NCI-H82 treated with DMSO at 0.1 percent for 48 hours (cell line): ENCODE measurements around the gene GPAT3.
"Not testable (repeated sequence)": the region's sequence is repeated elsewhere in the genome, so short reads cannot be mapped to it uniquely, and the experiment has no call there.

ENCODE experiments used
- DNase-seq: peaks from one replicate; lab custom pipeline; 2025; ENCODE audit not compliant: unreplicated experiment; lab: John Stamatoyannopoulos, UW

Gene GPAT3

DNA sequence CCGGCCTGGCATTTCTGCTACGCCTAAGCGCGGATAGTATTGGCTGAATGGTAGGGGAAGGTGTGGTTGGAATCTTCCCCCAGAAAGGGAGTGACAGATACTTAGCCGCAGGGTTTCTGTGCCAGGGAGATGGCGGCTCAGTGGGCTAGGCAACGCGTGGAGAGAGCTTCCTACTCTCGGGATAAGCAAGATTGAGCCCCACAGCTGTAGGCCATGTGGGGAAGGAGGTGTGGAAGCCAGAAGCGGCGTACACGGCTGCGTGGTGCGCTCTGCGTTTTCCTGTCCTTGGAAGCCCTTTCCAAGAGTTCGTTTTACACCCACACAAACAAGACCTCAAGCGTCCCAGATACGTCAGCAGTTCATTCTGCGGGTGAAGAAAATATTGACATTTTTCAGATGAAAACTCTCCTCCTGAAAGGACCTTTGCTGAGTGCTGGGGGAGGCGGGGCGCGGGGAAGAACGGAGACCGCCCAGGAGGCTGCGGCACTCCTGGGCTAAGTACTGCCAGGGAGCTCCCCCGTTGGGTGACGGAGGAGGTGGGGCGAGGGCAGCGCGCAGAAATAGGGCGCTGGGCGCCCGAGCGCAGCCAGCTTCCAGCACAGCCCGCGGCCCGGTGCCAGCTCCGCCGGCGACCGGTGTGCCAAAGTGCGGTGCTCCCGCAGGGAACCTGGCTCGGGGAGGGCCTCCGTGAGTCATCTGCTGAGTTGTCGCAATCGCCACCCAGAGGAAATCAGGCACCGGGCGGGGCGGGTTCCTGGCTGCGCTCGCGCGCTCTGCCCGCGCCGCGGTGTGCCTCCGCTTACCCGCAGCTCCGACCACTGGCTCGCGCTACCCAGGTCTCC lies at the start of gene GPAT3:
TSS of gene GPAT3 (plus strand) at position 589 of the 842 bp plus-strand sequence. CDS start 515 bp downstream, outside the sequence.
- DNase-seq, result no peak

DNA sequence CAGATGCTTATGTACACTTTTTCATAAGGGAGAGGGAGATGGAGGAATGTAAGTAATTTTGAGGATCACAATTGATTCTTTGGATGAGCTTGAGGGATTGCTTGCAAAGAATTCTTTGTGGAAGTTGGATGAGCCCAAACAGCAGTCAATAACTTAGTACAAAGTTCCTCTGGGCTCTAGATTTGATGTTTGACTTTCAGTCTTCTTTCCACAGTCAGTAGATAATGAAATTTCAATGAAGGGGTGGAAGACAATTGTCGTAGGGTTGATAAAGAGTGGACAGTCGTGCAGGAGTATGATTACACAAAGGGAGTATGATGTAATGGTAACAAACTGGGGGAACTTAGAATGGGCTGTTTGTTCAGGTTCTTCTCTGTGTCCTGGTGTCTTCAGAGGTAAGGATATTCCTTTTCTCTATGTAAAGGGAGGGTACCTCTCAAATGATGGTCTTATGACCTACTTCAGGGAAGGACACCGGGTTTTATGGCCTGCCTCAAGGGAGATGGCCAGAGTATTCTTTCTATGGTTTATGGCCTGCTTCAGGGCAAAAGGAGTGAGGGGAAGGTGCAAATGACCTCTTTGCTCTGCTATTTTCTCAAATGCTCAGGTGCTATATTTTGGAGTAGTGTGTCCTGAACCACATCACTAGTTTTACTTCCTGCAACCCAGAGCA lies 49.3 kb upstream of the GPAT3 start:
- no peak for DNase-seq

DNA sequence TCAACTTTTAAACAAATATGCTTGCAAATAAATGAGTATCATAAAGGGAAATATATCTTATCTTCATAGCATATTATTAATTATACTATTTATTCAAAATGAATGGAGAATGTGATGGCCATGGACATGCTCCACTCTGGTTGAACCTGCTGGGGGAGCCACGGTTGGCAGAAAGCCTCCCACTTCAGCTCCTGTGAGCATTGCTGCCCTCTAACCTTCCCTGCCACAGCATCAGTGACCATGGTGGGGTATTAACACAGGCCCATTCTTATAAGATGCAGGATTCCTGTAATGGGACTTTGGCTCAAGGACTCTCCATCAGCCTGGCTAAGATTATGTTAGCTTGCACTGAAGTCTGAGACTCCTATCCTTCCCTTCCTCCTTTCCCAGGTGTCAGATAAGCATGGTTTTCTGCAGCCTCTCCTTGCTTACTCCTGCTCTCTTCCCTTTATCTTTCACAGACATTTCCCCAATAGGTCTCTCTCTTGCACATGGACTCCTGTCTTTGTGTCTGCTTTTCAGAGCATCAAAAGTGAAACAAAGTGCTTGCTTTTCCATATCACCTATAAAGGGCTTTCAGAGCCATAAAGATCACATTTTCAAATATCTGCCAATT lies 46.1 kb upstream of the GPAT3 start:
- no peak for DNase-seq

DNA sequence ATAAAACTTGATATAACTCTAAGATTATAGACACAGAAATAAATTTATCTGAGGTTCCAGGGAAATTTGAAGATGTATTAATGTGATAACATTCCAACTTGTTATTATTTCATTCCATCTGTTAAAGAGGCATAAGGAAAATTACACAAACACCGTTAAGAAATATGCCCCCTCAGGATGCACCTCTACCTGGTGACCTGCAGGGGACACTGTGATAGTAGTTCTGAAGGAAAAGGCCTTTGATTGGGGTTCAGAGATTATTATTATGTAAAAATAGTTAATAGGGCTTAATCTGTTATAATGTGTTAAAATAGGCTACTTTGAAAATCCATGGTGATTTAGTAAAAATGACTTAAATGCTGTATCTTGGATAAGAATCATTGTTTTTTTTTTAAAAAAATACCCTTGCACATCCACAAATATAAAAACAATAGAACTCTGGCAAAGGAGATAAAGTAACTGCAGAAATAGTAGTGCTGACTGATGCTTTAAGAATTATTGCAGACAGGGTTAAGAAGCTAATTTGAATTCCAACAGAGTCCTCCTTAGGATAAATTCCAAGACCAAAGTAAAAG lies 44.9 kb upstream of the GPAT3 start:
- DNase-seq, result no peak

DNA sequence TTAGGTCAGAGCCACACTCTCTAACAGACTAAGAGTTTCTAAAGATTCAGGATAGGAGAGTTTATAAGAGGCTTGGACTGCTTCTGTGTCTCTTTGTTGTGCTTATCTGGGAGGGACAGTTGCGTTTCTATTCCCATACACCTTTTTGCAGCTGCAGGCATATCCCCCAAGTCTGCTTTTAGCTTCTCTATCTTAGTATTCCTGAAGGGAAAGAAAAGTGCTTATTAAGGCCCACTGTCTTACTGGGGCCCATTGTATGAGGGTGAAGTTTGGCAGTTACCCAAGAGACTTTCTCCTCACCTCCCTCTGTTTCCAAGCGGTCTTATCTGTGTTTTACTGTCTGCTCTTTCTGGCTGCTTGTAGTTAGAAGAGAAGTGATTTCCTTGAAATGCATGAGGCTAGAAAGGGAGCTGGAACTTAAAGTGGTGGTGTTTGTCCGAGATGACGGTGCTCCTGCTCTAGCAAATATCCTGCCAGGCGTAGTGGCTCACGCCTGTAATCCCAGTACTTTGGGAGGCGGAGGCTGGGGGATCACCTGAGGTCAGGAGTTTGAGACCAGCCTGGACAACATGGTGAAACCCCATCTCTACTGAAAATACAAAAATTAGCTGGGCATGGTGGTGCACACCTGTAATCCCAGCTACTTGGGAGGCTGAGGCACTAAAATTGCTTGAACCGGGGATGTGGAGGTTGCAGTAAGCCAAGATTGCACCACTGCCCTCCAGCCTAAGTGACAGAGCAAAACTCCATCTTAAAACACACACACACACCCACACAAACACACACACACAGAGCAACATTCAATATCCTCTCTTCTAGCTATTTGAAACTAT lies 39.6 kb upstream of the GPAT3 start:
- not testable (repeated sequence) for DNase-seq

DNA sequence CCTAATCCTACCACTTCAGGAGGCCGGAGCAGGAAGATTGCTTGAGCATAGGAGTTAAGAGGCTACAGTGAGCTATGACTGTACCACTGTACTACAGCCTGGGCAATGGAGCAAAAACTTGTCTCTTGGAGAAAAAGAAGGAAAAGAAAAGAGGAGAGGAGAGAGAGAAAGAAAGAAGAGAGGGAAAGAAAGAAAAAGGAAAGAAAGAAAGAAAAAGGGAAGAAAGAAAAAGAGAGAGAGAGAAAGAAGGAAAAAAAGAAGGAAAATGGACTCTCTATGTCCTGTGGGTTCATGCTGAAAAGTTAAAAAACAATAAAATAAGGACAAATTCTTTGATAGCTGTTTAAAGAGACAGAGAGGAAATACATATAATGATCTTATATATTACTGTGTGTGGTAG lies 37.7 kb upstream of the GPAT3 start:
- DNase-seq, result no peak

DNA sequence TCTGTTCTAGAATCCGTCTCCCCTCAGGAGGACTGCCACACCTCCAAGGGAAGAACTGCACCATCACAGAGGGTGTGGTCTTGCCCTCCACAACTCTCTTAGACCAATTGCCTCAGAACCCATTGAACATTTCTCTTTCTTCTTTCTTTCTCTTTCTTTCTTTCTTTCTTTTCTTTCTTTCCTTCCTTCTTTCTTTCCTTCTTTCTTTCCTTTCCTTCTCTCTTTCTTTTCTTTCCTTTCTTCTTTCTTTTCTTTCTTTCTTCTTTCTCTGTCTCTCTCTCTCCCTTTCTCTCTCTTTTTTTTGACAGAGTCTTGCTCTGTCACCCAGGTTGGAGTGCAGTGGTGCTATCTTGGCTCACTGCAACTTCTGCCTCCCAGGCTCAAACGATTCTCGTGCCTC lies 34.2 kb upstream of the GPAT3 start:
- not testable (repeated sequence) for DNase-seq

DNA sequence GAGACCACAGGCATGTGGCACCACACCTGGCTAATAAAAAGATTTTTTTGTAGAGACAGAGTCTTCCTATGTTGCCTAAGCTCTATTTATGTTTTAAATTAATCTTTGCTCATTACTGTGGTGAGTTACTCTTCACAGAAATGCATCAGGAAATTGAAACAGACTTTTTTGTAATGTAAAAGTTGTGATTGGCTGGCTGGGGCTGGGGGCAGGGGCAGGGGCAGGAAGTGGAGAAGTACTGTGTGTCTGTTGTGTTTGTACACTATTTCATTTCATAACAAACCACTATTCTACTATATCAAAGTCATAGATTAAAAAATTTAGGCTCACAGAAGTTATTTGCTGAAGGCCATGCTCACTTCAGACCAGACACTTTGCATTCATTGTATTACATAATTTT lies 31.9 kb upstream of the GPAT3 start:
- DNase-seq, result no peak

DNA sequence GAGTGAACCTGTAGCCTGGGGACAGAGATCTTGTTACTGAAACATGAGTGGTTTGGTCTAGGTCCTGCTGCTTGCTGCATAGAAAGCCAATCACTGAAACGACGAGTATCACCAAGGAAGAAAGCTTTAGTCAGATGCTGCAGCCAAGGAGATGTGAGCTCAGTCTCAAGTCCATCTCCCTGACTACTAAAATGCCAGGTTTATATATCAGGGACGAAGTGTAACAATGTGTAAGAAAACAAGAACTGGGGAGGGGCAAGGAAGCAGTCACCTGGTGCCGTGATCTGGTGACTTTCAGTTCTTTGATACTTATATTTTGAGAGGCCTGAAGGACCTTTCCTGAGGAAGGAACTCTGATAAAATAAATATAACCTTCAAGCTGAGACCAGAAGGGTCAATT lies 31.4 kb upstream of the GPAT3 start:
- no peak for DNase-seq

DNA sequence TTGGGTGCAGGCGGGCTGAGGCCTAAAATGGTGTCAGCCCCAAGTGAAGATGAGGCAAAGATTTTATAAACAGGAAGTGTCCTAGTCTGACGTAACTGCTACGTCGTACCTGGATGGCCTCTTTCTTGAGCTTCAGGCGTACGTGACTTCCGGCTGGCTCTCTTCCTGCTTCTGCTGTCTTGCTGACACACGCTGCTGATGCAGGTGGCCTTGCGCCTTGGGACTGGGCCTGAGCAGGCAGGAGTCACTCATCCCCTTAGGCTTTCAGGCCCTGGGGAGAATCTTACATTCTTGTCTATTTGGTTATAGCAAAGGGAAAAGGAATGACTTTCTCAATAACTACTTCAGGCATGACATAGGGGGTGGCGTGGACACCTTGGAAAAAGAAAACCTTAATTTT lies 30.9 kb upstream of the GPAT3 start:
- no peak for DNase-seq

DNA sequence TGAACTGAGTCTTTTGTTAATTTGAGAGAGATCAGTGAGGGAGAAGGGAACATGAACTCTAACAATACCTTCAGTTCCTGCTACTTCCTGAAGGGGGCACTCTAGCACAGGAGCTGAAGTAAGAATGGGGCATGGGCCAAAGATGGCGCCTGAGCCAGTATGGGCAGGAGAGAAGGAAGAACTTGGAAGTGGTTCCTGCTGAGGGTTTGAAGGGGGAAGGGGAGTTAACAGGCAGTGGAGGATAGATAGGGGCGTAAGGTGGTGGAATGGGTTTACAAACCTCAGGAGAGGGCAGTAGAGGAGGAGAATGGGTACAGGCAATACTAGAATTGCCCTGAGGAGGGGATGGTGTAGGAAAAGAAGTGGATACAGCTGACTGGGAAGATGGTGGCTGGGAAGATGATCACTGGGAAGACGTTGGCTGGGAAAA lies 26.7 kb upstream of the GPAT3 start:
- DNase-seq, result not testable (repeated sequence)

DNA sequence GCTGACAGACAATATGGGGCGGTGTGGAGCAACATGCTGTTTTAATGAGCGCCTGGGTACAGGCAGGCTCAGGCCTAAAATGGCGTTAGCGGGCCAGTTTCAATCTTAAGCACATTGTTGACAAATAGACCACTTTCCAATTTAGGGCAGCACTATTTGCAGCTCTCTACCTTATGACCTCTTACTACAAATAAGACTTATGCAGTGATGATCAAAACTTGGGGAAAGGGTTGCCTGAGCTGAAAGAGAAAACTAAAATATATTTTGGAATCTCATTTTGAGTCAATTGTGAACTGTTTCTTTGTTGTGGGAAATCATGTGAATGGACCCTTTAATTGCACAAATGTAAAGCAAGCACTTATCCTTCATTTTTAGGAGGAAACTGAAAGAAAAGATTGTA lies 25.5 kb upstream of the GPAT3 start:
- no peak for DNase-seq

DNA sequence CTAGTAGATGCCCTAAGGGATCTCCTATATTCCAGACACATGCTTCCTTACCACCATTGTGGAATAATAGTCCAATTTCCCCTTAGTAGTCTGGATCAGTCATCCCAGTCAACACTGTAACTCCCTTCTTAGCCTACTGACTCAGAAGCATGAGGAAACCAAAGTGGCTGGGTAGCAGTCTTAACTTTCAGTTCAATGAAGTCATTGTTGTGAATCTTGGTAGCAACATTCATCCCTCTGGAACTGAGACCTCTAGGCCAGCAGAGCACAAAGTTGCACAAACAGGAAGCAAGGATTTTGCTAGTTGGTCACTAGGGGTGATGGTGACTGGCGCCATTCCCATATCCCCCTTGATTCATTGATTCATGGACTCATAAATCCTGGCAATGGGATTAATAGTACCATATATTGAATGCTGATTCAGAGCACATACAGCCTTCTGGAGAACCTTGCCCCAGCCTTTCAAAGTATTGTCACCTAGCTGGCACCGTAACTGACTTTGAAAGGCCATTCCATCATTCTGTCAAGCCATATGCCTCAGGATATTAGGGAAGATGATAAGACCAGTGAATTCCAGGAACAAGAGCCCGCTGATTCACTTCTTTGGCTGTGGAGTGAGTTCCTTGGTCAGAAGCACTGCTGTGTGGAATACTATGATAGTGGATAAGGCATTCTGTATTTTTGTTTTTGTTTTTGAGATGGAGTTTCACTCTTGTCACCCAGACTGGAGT lies 19.7 kb upstream of the GPAT3 start:
- DNase-seq, result no peak

DNA sequence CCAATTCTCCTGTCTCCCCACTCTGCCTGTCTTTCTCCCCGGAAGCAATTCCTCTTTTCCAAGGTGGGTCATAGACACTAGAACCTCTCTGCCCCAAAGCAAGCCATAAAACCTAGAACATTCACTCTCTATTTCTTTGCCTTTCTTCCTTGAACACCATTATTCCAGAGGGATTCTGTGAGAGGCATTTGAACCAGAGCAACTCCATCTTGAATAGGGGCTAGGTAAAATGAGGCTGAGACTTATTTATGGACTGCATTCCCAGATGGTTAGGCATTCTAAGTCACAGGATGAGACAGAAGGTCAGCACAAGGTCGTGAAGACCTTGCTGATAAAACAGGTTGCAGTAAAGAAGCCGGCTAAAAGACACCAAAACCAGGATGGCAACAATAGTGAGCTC lies 13.7 kb upstream of the GPAT3 start:
- DNase-seq, result no peak

DNA sequence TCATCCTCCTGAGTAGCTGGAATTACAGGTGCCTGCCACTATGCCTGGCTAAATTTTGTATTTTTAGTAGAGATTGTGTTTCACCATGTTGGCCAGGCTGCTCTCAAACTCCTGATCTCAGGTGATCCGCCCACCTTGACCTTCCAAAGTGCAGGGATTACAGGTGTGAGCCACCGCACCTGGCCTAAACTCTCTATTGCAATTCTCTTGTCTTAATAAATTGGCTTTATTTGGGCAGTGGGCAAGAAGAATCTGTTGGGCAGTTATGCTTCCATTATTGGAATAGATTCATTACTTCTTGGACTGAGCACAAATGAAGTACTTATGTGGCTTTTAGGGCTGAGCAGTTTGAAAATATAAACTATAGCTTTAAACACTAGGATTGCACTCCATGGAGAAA lies 8.2 kb upstream of the GPAT3 start:
- DNase-seq, result no peak

DNA sequence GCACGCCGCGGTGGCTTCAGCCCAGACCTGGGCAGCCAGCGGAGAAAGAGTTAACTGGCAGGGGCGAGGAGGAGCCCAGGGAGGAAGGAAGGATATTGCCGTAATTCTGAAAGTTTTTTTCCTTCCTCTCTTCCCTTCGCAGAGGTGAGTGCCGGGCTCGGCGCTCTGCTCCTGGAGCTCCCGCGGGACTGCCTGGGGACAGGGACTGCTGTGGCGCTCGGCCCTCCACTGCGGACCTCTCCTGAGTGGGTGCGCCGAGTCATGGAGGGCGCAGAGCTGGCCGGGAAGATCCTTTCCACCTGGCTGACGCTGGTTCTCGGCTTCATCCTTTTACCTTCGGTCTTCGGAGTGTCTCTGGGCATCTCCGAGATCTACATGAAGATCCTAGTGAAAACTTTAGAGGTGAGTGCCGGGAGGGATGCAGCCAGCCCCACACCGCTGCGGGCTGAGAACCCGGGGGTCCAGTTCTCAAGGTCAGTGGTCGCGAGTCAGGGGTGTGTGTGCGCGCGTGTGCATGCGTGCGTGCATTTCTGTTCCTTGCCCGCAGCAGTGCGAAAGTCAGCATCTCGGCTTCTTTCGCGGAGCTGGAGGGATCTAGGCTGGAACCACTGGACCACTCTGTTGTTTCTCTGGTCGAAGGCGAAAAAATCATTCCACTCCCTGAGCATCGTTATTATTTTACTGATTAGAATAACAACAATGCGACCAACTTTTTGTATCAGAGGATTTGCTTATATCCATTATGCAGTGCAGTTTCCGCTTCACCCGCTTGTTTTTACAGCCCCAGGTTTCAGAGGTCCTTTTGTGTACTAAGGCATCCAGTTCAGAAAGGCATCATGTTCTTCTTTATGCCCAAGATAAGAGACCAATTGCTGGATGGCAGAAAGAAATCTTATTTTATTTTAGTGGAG lies 709 bp downstream of the GPAT3 start:
- DNase-seq, result no peak

DNA sequence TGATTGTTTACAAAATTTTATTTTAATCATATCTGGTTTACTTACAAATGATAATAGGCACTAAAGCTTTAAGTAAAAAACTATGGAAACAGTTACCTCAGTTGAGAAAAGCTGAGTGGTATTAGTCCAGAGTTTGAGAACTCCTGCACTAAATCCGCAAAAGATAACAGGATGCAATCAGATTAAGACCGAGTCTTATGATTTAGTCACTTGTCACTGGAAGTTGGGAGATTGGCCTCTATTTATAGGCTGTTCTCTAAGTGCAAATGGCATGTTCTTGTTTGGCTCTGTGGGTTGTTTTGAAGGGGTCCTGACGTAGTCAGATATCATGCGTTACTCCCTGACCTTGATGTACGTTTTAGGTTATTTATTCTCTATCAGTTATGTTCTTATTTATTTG lies 6.3 kb downstream of the GPAT3 start:
- DNase-seq, result no peak

DNA sequence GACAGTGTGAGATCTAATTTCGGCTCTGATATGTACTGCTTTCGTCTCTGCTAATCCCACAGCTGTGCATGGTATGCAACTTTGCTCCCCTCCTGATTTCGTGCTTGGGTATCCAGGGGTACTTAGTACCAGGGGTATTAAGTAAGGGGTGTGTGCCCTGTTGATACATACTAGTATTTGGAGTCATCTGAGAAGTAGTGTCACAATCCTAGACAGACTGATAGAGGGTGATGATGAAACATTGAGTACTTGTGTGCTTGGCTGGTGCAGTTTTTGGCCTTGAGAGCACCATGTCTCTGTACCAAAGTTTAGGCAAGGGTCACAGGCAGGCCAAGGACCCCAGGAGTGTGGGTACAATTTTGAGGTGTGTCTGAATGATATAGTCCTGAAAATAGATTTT lies 10.9 kb downstream of the GPAT3 start:
- DNase-seq, result no peak
